GM12878 (cell line): ENCODE measurements around the gene TRAPPC12. TPM values are rescaled to one million over a fixed set of nuclear protein-coding genes. Genes with fewer than 3 reads are reported as not detected.

ENCODE experiments used
- ATAC-seq: fragments of 200-7000 bp; cut with Tn5 transposase; 3 replicates; pipeline ENCODE4 v1.9.1; 2020; ENCODE audit warnings: mild to moderate bottlenecking, moderate library complexity
- BruUV-seq: library from RNA; stranded (reverse); fragments of 400-500 nt; replicated peaks from 2 replicates; lab custom pipeline; 2021; lab: Mats Ljungman, UMichigan
- CTCF ChIA-PET: fragments of 300-600 bp; sonication (Branson Sonifier 250); formaldehyde crosslinking; extraction: SDS; loops from one replicate; lab custom pipeline; 2021; ENCODE audit warnings: inconsistent platforms; lab: Yijun Ruan, JAX
- POLR2A ChIA-PET: fragments of 350-600 bp; formaldehyde crosslinking; extraction: SDS; loops from one replicate; lab custom pipeline; 2021; ENCODE audit warnings: inconsistent platforms; lab: Charles Lee
- RAD21 ChIA-PET: fragments of 300-600 bp; sonication (Branson Sonifier 250); formaldehyde crosslinking; loops from one replicate; lab custom pipeline; 2023; ENCODE audit warnings: antibody characterized with exemption; ENCODE audit not compliant: unreplicated experiment; lab: Charles Lee
- SMC1A ChIA-PET: fragments of 300-600 bp; sonication (Branson Sonifier 250); formaldehyde crosslinking; loops from one replicate; lab custom pipeline; 2023; ENCODE audit not compliant: unreplicated experiment, uncharacterized antibody; lab: Charles Lee
- DNase-seq: peaks from one replicate; pipeline ENCODE4 v3.0.0-alpha.2; 2011; ENCODE audit warnings: low read depth, low spot score
- FAIRE-seq: peaks from 3 replicates; lab custom pipeline; 2011; peaks lifted over from hg19 to GRCh38; lab: Jason Lieb, UNC
- H2AFZ ChIP-seq: 2 replicates; pipeline ENCODE4 v1.6.0; 2011; ENCODE audit warnings: low read depth, low read length, control low read depth; ENCODE audit not compliant: control insufficient read depth
- H3K27ac ChIP-seq: 2 replicates; pipeline ENCODE4 v1.5.1; 2011; ENCODE audit warnings: control low read depth; ENCODE audit not compliant: control insufficient read depth, insufficient read depth
- H3K27me3 ChIP-seq, 2 experiments: replicated peaks in 1 of 2; 2 replicates each; pipeline versions ENCODE4 v1.6.0 to v1.6.1; 2011; ENCODE audit warnings: low read length in 1 of 2; ENCODE audit not compliant: control insufficient read depth in 2 of 2, insufficient read depth in 2 of 2
- H3K36me3 ChIP-seq, 2 experiments: 2 replicates each; pipeline ENCODE4 v1.5.1; 2011; ENCODE audit warnings: low read length in 1 of 2; ENCODE audit not compliant: control insufficient read depth in 2 of 2, insufficient read depth in 2 of 2
- H3K4me1 ChIP-seq: 2 replicates; pipeline ENCODE4 v1.6.1; 2011; ENCODE audit warnings: mild to moderate bottlenecking, low read length, moderate library complexity, mixed read lengths; ENCODE audit not compliant: control insufficient read depth, insufficient read depth
- H3K4me2 ChIP-seq: 2 replicates; pipeline ENCODE4 v1.6.0; 2011; ENCODE audit warnings: control low read depth; ENCODE audit not compliant: control insufficient read depth, insufficient read depth
- H3K4me3 ChIP-seq: fragments of 200-600 bp; sonication (generic); 2 replicates; pipeline ENCODE4 v1.5.1; 2016
- H3K79me2 ChIP-seq: 2 replicates; pipeline ENCODE4 v1.6.0; 2011; ENCODE audit warnings: low read length; ENCODE audit not compliant: control insufficient read depth, insufficient read depth
- H3K9ac ChIP-seq: 2 replicates; pipeline ENCODE4 v1.8.0; 2011; ENCODE audit warnings: low read length, control low read depth, mixed read lengths; ENCODE audit not compliant: control insufficient read depth, insufficient read depth
- H3K9me3 ChIP-seq: replicated peaks from 3 replicates; pipeline ENCODE4 v1.5.1; 2011; ENCODE audit warnings: mild to moderate bottlenecking, low read length; ENCODE audit not compliant: control insufficient read depth, insufficient read depth
- H4K20me1 ChIP-seq: 2 replicates; pipeline ENCODE4 v1.6.0; 2011; ENCODE audit not compliant: control insufficient read depth, insufficient read depth
- ASH2L ChIP-seq: fragments of 300-600, 200-600 bp; sonication (generic); IDR thresholded peaks from 2 replicates; pipeline ENCODE4 v1.6.1; 2017; ENCODE audit warnings: low read depth, mild to moderate bottlenecking, borderline replicate concordance
- CBX5 ChIP-seq: sonication (generic); IDR thresholded peaks from 2 replicates; pipeline ENCODE4 v1.6.1; 2016; ENCODE audit warnings: low read depth, moderate library complexity, mild to moderate bottlenecking, inconsistent platforms
- FOXM1 ChIP-seq: IDR thresholded peaks from 2 replicates; pipeline ENCODE4 v1.6.1; 2012; ENCODE audit warnings: low read depth, mild to moderate bottlenecking, inconsistent platforms, low read length, moderate library complexity
- JUNB ChIP-seq: IDR thresholded peaks from 2 replicates; pipeline ENCODE4 v1.6.1; 2016; ENCODE audit warnings: antibody characterized with exemption, mild to moderate bottlenecking
- RAD21 ChIP-seq: IDR thresholded peaks from 2 replicates; pipeline ENCODE4 v1.6.1; 2011; ENCODE audit warnings: mild to moderate bottlenecking, low read depth, low read length, moderate library complexity; ENCODE audit not compliant: insufficient read depth
- RAD51 ChIP-seq: fragments of 450-650 bp; IDR thresholded peaks from 2 replicates; pipeline ENCODE4 v1.6.1; 2016; ENCODE audit warnings: moderate library complexity, mild to moderate bottlenecking, inconsistent platforms
- RFX5 ChIP-seq: IDR thresholded peaks from 2 replicates; pipeline ENCODE4 v1.6.1; 2011; ENCODE audit warnings: low read depth, low read length, improper control_type of control experiment
- SRF ChIP-seq, 2 experiments: IDR thresholded peaks; 2 replicates each; pipeline ENCODE4 v1.6.1; 2011; ENCODE audit warnings: low read depth in 2 of 2, low read length in 2 of 2, mild to moderate bottlenecking in 1 of 2, moderate library complexity in 1 of 2
- TCF3 ChIP-seq: IDR thresholded peaks from 2 replicates; pipeline ENCODE4 v1.6.1; 2012; ENCODE audit warnings: low read depth, mild to moderate bottlenecking, low read length, borderline replicate concordance; ENCODE audit not compliant: insufficient read depth
- ZNF24 ChIP-seq: fragments of 450-650 bp; IDR thresholded peaks from 2 replicates; pipeline ENCODE4 v1.6.1; 2017; ENCODE audit warnings: antibody characterized with exemption, mild to moderate bottlenecking
- WGBS: methylation state at CpG from one replicate; pipeline ENCODE4 v1.1.6; 2016; ENCODE audit warnings: low lambda C conversion rate; ENCODE audit not compliant: insufficient replicate concordance, insufficient coverage; ENCODE audit errors: missing lambda C conversion rate; 5-methylcytosine and 5-hydroxymethylcytosine counted together
- in situ Hi-C: fragments of 300-500 bp; cut with MboI; formaldehyde crosslinking; loops from 9 replicates; pipeline ENCODE4 v1.14.3; 2018; ENCODE audit warnings: mixed read lengths
- intact Hi-C: fragments of 100-400 bp; cut with micrococcal nuclease; formaldehyde crosslinking; loops from one replicate; pipeline ENCODE4 v1.14.2; 2022; ENCODE audit not compliant: unreplicated experiment
- polyA plus RNA-seq, 11 experiments: library from polyadenylated mRNA; depleted of rRNA in 4 of 11; unstranded in 6 of 11; stranded (reverse) in 5 of 11; fragments of >200 nt; fragmentation: Nextera tagmentation in 4 of 11; fragmentation: Illumina TruSeq in 1 of 11; extraction: Ambion mirVana in 4 of 11; extraction: Trizol in 1 of 11; gene quantifications; 1 replicate in 1 of 11; 2 replicates in 10 of 11; pipeline versions ENCODE4 v1.2.1 to v1.2.3, GENCODE V29; 2011 to 2016; ENCODE audit warnings: inconsistent platforms in 2 of 11, missing spikeins in 2 of 11, low read depth in 1 of 11
- total RNA-seq, 4 experiments: library from RNA; depleted of rRNA in 3 of 4; stranded (reverse); fragments of >200 nt in 3 of 4; fragmentation: Illumina TruSeq in 1 of 4; extraction: Trizol in 1 of 4; gene quantifications; 2 replicates each; pipeline versions ENCODE4 v1.2.1 to v1.2.3, GENCODE V29; 2013 to 2021
- TF ChIP-seq, protein P1 (sequence below): fragments of 450-650 bp; IDR thresholded peaks from 2 replicates; pipeline ENCODE4 v1.6.1; 2014; ENCODE audit warnings: mild to moderate bottlenecking
- TF ChIP-seq, protein P2 (sequence below): fragments of 450-650 bp; IDR thresholded peaks from 2 replicates; pipeline ENCODE4 v1.6.1; 2017; ENCODE audit warnings: mild to moderate bottlenecking, moderate library complexity

TRAPPC12 gene
- total and polyA plus RNA-seq, 10 of the 15 experiments (the other 5 are each of a cell fraction or from before 2014, with no cell fraction given) = 8.6 to 77.1 (median 37.4) TPM

DNA sequence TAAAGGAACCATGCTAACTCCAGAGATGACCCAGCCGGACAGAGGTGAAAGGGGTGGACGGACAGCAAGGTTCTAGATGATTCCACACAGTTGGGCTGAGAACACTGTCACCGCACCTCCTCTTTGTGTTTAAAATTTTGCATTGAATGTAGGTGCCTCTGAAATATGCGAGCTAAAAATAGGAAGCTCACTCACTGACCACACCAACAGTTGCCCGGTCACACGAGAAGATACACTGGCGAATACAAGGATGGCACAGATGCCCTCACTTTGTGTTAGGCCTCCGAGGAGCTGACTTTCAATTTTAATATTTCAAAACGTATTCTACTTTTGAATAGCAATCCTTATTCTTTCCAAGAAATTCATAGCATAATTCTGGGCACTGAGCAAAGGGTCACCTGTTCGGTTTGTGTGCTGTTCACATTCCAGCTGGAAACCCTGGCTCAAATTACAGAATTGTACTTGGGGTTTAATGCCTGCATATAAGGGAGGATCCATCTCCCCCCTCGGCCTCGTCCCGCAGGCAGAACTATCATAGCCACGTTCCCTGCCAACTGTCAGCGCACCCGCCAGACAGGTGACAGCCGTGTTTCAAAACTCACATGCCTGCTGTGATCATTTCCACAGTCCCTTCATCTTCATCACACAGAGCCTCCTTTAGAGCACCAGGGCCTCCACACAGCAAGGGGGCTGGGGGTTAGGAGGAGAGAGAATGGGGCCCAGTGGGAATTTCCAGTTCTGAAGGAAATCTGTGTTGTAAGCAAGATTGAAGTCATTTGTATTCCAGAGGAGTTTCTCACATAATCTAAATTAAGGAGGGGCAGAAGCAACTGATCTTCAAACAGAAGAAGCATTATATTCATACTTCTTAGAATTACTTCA lies 91.6 kb downstream of the TRAPPC12 start:
- Histone ChIP-seq H3K9ac (no peak overlapping the region), H3K27ac (no peak overlapping the region), H3K36me3 (peaks cover 0 to 4% of the 10 kb centered on the region in 2 experiments; a peak in 2 of 4 replicates), H3K79me2 (no peaks in the 10 kb centered on the region), H3K9me3 (no peaks in the 10 kb centered on the region), H3K27me3 (no peaks in the 10 kb centered on the region), H2AFZ (no peak overlapping the region), H4K20me1 (no peaks in the 10 kb centered on the region), H3K4me2 (no peak overlapping the region), H3K4me3 (no peak overlapping the region), H3K4me1 (no peaks in the 10 kb centered on the region)
- ATAC-seq = no peak
- no TSS peak for BruUV-seq
- CTCF ChIA-PET = no interaction called here
- RAD21 ChIA-PET = no interaction called here
- intact Hi-C loops (no loop called here), in situ Hi-C loops (loop anchor here (25.0 kb wide), 1 partner anchor 1359 kb away; no protein-coding TSS in a partner anchor)
- no peak for FAIRE-seq
- DNase-seq = no peak
- 87% methylated on average over 17 of the region's 17 CpGs for WGBS
- TF ChIP-seq TCF3 (no peak), RAD21 (no peak)
- TF ChIP-seq, protein P1, sequence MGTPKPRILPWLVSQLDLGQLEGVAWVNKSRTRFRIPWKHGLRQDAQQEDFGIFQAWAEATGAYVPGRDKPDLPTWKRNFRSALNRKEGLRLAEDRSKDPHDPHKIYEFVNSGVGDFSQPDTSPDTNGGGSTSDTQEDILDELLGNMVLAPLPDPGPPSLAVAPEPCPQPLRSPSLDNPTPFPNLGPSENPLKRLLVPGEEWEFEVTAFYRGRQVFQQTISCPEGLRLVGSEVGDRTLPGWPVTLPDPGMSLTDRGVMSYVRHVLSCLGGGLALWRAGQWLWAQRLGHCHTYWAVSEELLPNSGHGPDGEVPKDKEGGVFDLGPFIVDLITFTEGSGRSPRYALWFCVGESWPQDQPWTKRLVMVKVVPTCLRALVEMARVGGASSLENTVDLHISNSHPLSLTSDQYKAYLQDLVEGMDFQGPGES = no peak
- POLR2A ChIA-PET = no interaction called here
- SMC1A ChIA-PET = no interaction called here

DNA sequence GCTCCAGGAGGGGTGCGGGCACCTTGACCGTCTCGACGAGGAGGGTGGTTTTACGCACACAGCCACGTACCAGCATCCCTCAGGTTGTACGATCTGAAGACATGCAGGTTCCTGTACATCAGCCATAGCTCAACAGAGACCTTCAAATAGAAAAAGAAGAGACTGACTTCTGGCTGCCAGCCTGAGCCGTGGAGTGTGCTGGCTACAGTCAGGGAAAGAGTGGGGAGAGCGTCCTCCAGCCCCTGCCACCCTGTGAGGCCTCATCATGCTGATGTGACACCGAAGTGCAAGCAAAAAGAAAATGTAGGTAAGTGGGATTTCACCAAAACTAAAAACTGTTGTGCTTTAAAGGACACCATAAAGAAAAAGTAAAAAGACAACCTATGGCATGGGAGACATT lies 92.8 kb downstream of the TRAPPC12 start:
- SMC1A ChIA-PET = no interaction called here
- Histone ChIP-seq H3K27me3 (no peaks in the 10 kb centered on the region), H3K79me2 (no peaks in the 10 kb centered on the region), H3K36me3 (no peaks in the 10 kb centered on the region; a peak in 1 of 4 replicates), H3K9me3 (no peaks in the 10 kb centered on the region), H4K20me1 (no peaks in the 10 kb centered on the region), H3K4me3 (no peak overlapping the region), H3K4me1 (no peaks in the 10 kb centered on the region), H3K27ac (no peak overlapping the region), H2AFZ (no peak overlapping the region), H3K4me2 (no peak overlapping the region), H3K9ac (no peak overlapping the region)
- 88% methylated on average over 10 of the region's 10 CpGs for WGBS
- DNase-seq = no peak
- BruUV-seq = no TSS peak
- intact Hi-C loops = no loop called here
- RAD21 ChIA-PET = no interaction called here
- POLR2A ChIA-PET = no interaction called here
- in situ Hi-C loops = loop anchor here (25.0 kb wide), 1 partner anchor 1360 kb away; no protein-coding TSS in a partner anchor
- ATAC-seq = no peak
- CTCF ChIA-PET = no interaction called here
- no peak for FAIRE-seq
- TF ChIP-seq, protein P2, sequence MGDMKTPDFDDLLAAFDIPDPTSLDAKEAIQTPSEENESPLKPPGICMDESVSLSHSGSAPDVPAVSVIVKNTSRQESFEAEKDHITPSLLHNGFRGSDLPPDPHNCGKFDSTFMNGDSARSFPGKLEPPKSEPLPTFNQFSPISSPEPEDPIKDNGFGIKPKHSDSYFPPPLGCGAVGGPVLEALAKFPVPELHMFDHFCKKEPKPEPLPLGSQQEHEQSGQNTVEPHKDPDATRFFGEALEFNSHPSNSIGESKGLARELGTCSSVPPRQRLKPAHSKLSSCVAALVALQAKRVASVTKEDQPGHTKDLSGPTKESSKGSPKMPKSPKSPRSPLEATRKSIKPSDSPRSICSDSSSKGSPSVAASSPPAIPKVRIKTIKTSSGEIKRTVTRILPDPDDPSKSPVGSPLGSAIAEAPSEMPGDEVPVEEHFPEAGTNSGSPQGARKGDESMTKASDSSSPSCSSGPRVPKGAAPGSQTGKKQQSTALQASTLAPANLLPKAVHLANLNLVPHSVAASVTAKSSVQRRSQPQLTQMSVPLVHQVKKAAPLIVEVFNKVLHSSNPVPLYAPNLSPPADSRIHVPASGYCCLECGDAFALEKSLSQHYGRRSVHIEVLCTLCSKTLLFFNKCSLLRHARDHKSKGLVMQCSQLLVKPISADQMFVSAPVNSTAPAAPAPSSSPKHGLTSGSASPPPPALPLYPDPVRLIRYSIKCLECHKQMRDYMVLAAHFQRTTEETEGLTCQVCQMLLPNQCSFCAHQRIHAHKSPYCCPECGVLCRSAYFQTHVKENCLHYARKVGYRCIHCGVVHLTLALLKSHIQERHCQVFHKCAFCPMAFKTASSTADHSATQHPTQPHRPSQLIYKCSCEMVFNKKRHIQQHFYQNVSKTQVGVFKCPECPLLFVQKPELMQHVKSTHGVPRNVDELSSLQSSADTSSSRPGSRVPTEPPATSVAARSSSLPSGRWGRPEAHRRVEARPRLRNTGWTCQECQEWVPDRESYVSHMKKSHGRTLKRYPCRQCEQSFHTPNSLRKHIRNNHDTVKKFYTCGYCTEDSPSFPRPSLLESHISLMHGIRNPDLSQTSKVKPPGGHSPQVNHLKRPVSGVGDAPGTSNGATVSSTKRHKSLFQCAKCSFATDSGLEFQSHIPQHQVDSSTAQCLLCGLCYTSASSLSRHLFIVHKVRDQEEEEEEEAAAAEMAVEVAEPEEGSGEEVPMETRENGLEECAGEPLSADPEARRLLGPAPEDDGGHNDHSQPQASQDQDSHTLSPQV = no peak
- TF ChIP-seq CBX5 = no peak
- no peak for TF ChIP-seq FOXM1
- TF ChIP-seq JUNB = no peak
- no peak for TF ChIP-seq ZNF24
- no peak for TF ChIP-seq RFX5
- no peak for TF ChIP-seq RAD51
- no peak for TF ChIP-seq ASH2L
- no peak for TF ChIP-seq SRF (IDR thresholded peaks at IDR 0.05; ENCODE audit: low read depth in 2 of 2, low read length in 2 of 2)
